Transverse colon (tissue), 3 donors: ENCODE results near the gene CACNA1B.

Experiments
- POLR2A ChIP-seq: fragments of 450-650 bp; IDR thresholded peaks from one replicate; pipeline ENCODE4 v1.6.1; 2016; ENCODE audit warnings: antibody characterized with exemption, mild to moderate bottlenecking, moderate library complexity
- TF ChIP-seq, protein P1 (sequence below), 5 experiments: fragments of 200-600 bp in 3 of 5; fragments of 450-650 bp in 2 of 5; sonication (generic) in 3 of 5; IDR thresholded peaks; 1 replicate in 2 of 5; 2 replicates in 3 of 5; pipeline ENCODE4 v1.5.1; 2016 to 2017; ENCODE audit warnings: antibody characterized with exemption in 5 of 5, inconsistent platforms in 3 of 5, mild to moderate bottlenecking in 2 of 5, moderate library complexity in 1 of 5

DNA sequence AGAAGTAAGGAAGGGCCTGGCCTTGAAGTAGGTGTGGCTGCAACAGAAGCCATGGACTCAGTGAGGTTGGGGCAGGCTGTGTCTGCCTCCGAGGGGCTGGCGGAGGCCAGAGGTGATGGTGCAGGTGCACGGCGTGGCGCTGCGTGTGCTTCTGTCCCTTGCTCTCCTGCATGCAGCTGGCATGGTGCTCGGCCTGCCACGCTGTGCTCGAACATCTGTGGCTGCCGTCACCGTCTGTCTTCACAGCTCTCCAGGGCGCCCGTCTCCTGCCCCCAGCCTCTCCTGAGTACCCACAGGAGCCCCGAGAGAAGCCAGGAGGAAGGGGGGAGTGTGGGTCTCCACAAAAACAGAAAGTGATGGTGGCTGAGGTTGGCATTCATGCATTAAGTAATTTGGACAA is 193.7 kb downstream of the CACNA1B start:
- no peak for TF ChIP-seq POLR2A
- TF ChIP-seq, protein P1, sequence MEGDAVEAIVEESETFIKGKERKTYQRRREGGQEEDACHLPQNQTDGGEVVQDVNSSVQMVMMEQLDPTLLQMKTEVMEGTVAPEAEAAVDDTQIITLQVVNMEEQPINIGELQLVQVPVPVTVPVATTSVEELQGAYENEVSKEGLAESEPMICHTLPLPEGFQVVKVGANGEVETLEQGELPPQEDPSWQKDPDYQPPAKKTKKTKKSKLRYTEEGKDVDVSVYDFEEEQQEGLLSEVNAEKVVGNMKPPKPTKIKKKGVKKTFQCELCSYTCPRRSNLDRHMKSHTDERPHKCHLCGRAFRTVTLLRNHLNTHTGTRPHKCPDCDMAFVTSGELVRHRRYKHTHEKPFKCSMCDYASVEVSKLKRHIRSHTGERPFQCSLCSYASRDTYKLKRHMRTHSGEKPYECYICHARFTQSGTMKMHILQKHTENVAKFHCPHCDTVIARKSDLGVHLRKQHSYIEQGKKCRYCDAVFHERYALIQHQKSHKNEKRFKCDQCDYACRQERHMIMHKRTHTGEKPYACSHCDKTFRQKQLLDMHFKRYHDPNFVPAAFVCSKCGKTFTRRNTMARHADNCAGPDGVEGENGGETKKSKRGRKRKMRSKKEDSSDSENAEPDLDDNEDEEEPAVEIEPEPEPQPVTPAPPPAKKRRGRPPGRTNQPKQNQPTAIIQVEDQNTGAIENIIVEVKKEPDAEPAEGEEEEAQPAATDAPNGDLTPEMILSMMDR (IDR thresholded peaks at IDR 0.05) = no peak
